Activated CD8-positive, alpha-beta T cell treated with anti-CD3 and anti-CD28 coated beads, Interleukin-2, amount 10 ng/mL, durations not matched to agents 7 days and 5 days (primary cell): Measurements from ENCODE around the gene PAQR6. TPM values are rescaled to one million over a fixed set of nuclear protein-coding genes. Genes with fewer than 3 reads are reported as not detected.
A peak's percentile ranks its signal among the peaks of the same experiment; 100 is the strongest.

ENCODE experiments used
- ATAC-seq: fragments of 150-1000 bp; cut with Tn5 transposase; one replicate; pipeline ENCODE4 v1.10.0; 2021; ENCODE audit warnings: moderate library complexity
- CTCF ChIA-PET: fragments of 350-600 bp; sonication (Branson Sonifier 250); formaldehyde crosslinking; loops from one replicate; lab custom pipeline; 2021; ENCODE audit warnings: antibody characterized with exemption; lab: Charles Lee
- POLR2A ChIA-PET: fragments of 350-600 bp; sonication (Branson Sonifier 250); formaldehyde crosslinking; loops from one replicate; lab custom pipeline; 2021; ENCODE audit warnings: antibody characterized with exemption; lab: Charles Lee
- DNase-seq: peaks from one replicate; pipeline ENCODE4 v3.0.0-alpha.2; 2020
- H3K27ac Mint-ChIP-seq: one replicate; pipeline ENCODE4 v1.8.0; 2021; ENCODE audit warnings: mild to moderate bottlenecking, mixed read lengths
- H3K27me3 Mint-ChIP-seq: one replicate; pipeline ENCODE4 v1.8.0; 2021; ENCODE audit warnings: low read depth, mixed read lengths
- H3K36me3 Mint-ChIP-seq: one replicate; pipeline ENCODE4 v1.8.0; 2021; ENCODE audit warnings: low read depth, mixed read lengths
- H3K4me1 Mint-ChIP-seq: one replicate; pipeline ENCODE4 v1.8.0; 2021; ENCODE audit warnings: low read depth, mixed read lengths
- H3K4me3 Mint-ChIP-seq: one replicate; pipeline ENCODE4 v1.8.0; 2021; ENCODE audit warnings: mild to moderate bottlenecking, mixed read lengths
- H3K9me3 Mint-ChIP-seq: one replicate; pipeline ENCODE4 v1.8.0; 2022; ENCODE audit warnings: mixed read lengths; ENCODE audit not compliant: insufficient read depth
- total RNA-seq, 2 experiments: library from RNA; stranded (reverse); gene quantifications; one replicate each; pipeline ENCODE4 v1.2.3, GENCODE V29; 2021

The PAQR6 gene
- total RNA-seq, 2 experiments from 2014 or later = 8.6 to 9.9 TPM

DNA sequence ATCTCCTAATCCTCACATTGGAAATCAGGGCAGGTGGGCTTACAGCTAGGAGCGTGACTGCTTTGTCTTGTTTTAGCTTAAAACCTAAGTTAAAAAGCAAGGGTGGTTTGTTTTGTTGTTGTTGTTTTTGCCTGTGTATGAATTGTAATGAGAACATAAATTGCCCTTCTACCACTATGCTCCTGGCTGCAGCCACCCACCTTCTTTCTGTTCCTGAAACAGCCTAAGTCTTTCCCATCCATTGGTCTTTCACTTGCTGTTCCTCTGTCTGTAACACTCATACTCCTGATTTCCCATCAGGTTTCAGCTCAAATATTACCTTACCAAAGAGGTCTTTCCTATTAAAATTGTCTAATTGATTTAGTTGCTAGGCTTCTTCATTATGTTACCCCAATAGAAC, 35.7 kb upstream of the PAQR6 start:
- ChIA-PET POLR2A (interaction anchor here (0.9 to 3.5 kb wide), 13 partner anchors 11 to 218 kb away, joined by 3 to 25 read pairs (median 7); partner anchors contain the start of genes GLMP, MEF2D and PMF1), CTCF (interaction anchor here (0.9 to 4.5 kb wide), 19 partner anchors 11 to 422 kb away, joined by 3 to 29 read pairs (median 4); partner anchors contain the start of gene GLMP)
- peak overlapping the region; percentile 87 for H3K27ac Mint-ChIP-seq
- ATAC-seq = no peak
- H3K4me3 Mint-ChIP-seq = peak overlapping the region; percentile 90
- no peak for DNase-seq
- H3K27me3 Mint-ChIP-seq = no peaks in the 10 kb centered on the region
- H3K36me3 Mint-ChIP-seq = peaks cover 20% of the 10 kb centered on the region
- peaks cover 40% of the 10 kb centered on the region for H3K4me1 Mint-ChIP-seq
- no peaks in the 10 kb centered on the region for H3K9me3 Mint-ChIP-seq

DNA sequence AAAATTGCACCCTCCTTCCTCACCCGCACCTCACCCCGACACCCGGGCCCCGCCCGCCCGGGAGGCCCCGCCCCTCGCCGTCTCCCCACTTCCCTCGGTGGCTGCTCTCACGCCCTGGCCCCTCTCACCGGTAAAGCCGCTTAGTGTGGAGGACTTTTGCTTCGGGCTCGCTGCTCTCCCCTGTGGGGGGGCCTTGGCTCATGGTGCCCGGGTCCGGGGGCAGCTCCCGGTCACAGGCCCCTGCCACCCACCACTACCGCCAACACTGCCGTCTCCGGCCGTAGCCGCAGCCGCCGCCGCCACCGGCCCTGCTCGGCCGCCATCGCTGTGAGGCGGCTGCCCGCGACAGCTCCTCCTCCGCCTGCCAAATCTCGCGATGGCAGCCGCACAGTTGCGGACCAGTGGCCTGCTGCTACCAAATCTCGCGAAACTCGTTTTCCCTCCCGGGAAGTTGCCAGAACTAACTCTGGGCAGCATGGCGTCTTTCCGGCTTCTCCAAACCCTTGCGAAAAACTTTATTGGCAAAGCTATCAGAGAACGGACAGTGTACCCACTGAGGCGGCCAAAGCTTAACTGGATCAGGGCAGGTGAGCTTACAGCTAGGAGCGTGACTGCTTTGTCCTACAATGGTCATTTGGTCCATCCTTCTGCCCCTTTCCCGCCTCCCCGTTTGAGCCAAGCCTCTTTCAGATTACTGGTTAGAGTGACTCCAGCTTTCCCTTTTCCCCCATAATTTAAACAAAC, 34.8 kb upstream of the PAQR6 start, which contains the start of gene SMG5:
SMG5 (minus strand) TSS at position 347 of the 744 bp plus-strand sequence; CDS start at position 202, 145 bp downstream.
- Mint-ChIP-seq H3K36me3 (peaks cover 29% of the 10 kb centered on the region), H3K27me3 (no peaks in the 10 kb centered on the region), H3K4me1 (peaks cover 40% of the 10 kb centered on the region), H3K27ac (peak within 1 kb of the TSS; percentile 87), H3K4me3 (peak within 1 kb of the TSS; percentile 90), H3K9me3 (no peaks in the 10 kb centered on the region)
- ATAC-seq = peak; percentile 94
- CTCF ChIA-PET = interaction anchor here (0.7 to 4.5 kb wide), 23 partner anchors 12 to 423 kb away, joined by 3 to 29 read pairs (median 4); partner anchors contain the start of genes PMF1 and SLC25A44
- POLR2A ChIA-PET = interaction anchor here (0.8 to 3.5 kb wide), 27 partner anchors 9 to 219 kb away, joined by 3 to 25 read pairs (median 5); partner anchors contain the start of genes CCT3, GLMP, MEF2D and PMF1
- peak; percentile 98 for DNase-seq

DNA sequence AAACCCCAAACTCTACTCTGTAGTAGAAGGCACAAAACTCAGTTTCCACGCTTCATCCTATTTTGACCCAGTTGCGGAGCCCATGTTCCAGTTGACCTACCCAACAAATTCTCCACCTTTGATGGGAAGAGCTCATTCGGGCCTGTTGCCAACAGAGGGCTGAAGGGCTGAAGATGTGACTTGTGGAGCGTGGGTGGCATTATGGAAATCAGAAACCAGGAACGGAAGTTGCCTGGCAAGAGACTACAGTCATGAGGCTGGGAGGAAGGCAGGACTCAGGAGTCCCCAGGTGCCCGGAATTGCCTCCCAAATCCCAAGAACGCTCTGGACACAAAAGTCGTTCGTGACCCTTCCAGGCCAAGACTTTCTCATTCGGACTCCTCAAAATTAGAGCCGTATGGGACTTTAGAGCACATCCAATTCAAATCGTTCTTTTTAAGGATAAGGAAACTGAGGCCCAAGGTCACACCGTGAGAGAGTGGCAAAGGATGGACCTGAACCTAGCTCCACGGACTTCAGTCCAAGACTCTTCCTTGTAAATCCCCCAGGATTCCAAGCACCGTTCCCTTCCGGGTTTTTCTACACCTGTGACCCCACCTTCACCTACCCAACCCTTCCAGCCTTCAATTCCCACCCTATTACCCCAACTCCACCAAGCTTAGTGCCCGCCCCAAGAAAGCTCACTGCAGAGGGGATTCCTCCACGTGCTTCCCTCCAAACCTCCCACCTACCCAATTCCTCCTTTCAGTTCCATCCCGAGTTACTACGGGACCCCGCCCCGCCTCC, 34.0 kb upstream of the PAQR6 start:
- DNase-seq (peak; percentile 32), ATAC-seq (no peak)
- peaks cover 33% of the 10 kb centered on the region for H3K36me3 Mint-ChIP-seq
- H3K4me3 Mint-ChIP-seq = peak overlapping the region; percentile 90
- H3K27ac Mint-ChIP-seq = peak overlapping the region; percentile 87
- CTCF ChIA-PET = interaction anchor here (0.8 to 4.5 kb wide), 19 partner anchors 10 to 216 kb away, joined by 3 to 29 read pairs (median 5); partner anchors contain the start of genes PMF1 and SLC25A44
- POLR2A ChIA-PET = interaction anchor here (0.8 to 3.5 kb wide), 27 partner anchors 8 to 219 kb away, joined by 3 to 25 read pairs (median 5); partner anchors contain the start of genes CCT3, GLMP, MEF2D and PMF1
- H3K9me3 Mint-ChIP-seq = no peaks in the 10 kb centered on the region
- peaks cover 40% of the 10 kb centered on the region for H3K4me1 Mint-ChIP-seq
- no peaks in the 10 kb centered on the region for H3K27me3 Mint-ChIP-seq

DNA sequence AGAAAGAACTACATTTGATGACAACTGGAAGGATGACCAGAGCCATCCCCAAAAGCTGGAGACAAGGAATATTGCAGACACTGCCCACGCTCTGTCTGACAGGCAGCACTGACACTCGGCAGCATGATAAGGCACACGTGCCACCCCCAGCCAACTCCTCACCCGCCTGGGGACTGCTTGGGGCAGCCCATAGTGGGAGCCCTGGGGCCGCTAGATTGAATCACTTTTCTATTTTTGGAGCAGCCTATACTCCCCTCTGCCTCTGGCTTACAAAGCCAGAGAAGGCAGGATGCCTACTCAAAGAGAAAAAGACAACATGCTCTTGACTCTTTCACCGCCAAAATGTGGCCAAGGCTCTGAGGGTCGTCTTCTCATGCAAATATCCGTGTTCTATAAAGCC, 33.4 kb upstream of the PAQR6 start:
- ChIA-PET POLR2A (interaction anchor here (1.0 to 3.5 kb wide), 12 partner anchors 10 to 220 kb away, joined by 3 to 25 read pairs (median 6); partner anchors contain the start of genes CCT3, GLMP, MEF2D and PMF1), CTCF (interaction anchor here (0.8 to 4.5 kb wide), 15 partner anchors 9 to 229 kb away, joined by 3 to 29 read pairs (median 8); partner anchors contain the start of genes PMF1 and SLC25A44)
- peak; percentile 63 for DNase-seq
- Mint-ChIP-seq H3K9me3 (no peaks in the 10 kb centered on the region), H3K27me3 (no peaks in the 10 kb centered on the region), H3K4me3 (peak overlapping the region; percentile 90), H3K4me1 (peaks cover 38% of the 10 kb centered on the region), H3K27ac (peak overlapping the region; percentile 87), H3K36me3 (peaks cover 34% of the 10 kb centered on the region)
- ATAC-seq = peak; percentile 38

DNA sequence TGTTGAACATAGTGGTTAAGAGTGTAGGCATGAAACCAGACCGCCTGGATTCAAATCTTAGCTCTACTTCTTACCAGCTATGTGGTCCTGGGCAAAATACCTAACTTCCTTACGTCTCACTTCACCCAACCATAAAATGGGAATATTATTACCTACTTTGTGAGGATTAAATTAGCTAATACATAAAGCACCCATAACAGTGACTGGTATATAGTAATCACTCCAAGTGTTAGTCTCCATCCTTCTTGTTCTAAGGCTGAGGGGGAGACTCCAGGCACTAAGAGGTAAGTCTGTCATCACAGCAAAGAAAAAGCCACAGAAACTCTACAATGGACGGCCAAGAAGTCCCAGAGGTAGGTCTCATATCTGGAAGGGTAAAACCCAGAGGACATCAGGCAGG, 32.0 kb upstream of the PAQR6 start:
- Mint-ChIP-seq H3K4me3 (no peak overlapping the region), H3K27ac (no peak overlapping the region), H3K27me3 (no peaks in the 10 kb centered on the region), H3K4me1 (peaks cover 37% of the 10 kb centered on the region), H3K36me3 (peaks cover 39% of the 10 kb centered on the region), H3K9me3 (no peaks in the 10 kb centered on the region)
- DNase-seq (no peak), ATAC-seq (no peak)
- ChIA-PET CTCF (interaction anchor here (0.6 to 4.5 kb wide), 12 partner anchors 8 to 424 kb away, joined by 3 to 29 read pairs (median 4); no protein-coding TSS in a partner anchor), POLR2A (interaction anchor here (1.0 to 1.3 kb wide), 2 partner anchors 9 to 20 kb away, joined by 3 to 4 read pairs; no protein-coding TSS in a partner anchor)

DNA sequence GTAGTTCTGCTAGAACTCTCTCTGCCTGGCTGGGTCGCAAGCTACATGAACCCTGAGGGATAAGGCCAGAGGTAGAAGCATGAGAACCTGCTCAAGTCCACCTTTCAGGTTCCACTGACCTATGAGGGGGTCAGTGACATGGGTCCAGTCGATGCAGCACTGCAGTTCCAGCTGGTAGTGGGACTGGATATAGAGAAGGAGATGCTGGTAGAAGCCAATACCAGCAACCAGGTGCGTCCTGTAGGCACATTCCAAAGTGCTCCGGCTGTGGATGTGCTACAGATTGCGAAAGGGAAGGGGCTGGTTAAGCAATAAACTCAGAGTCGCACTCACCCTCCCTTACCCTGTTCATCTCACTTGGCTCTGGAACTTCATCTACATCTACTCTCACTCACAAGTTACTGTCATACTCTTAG, 29.1 kb upstream of the PAQR6 start:
- POLR2A ChIA-PET = no interaction called here
- Mint-ChIP-seq H3K9me3 (no peaks in the 10 kb centered on the region), H3K4me3 (no peak overlapping the region), H3K27me3 (no peaks in the 10 kb centered on the region), H3K27ac (peak overlapping the region; percentile 21), H3K36me3 (peaks cover 63% of the 10 kb centered on the region), H3K4me1 (peaks cover 21% of the 10 kb centered on the region)
- ATAC-seq (no peak), DNase-seq (no peak)
- CTCF ChIA-PET = interaction anchor here (1.1 to 1.6 kb wide), 2 partner anchors 136 to 180 kb away, joined by 4 read pairs; no protein-coding TSS in a partner anchor

DNA sequence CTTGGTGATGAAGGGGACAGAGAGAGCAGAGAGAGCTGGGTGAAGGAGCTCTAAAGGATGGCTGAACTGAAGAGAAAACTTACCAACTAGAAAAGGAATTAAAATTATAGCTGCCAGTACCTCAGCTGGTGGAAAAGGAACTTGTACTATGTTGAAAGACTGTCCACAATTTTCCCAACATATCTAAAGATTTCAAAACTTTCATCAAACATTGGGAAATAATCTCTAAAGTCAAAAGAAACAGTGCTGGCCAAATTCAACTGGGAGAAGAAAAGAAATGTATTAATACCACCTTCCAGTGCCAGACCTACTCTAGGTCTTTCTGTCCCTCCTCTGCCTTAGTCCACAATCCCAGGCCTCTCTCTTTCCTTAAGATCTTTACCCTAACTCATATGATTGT, 28.7 kb upstream of the PAQR6 start:
- peaks cover 65% of the 10 kb centered on the region for H3K36me3 Mint-ChIP-seq
- CTCF ChIA-PET = interaction anchor here (1.1 to 1.6 kb wide), 2 partner anchors 135 to 180 kb away, joined by 4 read pairs; no protein-coding TSS in a partner anchor
- DNase-seq (no peak), ATAC-seq (no peak)
- POLR2A ChIA-PET = interaction anchor here (1.4 kb wide), 1 partner anchor 31 kb away, joined by 3 read pairs; no protein-coding TSS in a partner anchor
- no peak overlapping the region for H3K4me3 Mint-ChIP-seq
- H3K27ac Mint-ChIP-seq = peak overlapping the region; percentile 37
- no peaks in the 10 kb centered on the region for H3K9me3 Mint-ChIP-seq
- H3K27me3 Mint-ChIP-seq = no peaks in the 10 kb centered on the region
- H3K4me1 Mint-ChIP-seq = peaks cover 20% of the 10 kb centered on the region

DNA sequence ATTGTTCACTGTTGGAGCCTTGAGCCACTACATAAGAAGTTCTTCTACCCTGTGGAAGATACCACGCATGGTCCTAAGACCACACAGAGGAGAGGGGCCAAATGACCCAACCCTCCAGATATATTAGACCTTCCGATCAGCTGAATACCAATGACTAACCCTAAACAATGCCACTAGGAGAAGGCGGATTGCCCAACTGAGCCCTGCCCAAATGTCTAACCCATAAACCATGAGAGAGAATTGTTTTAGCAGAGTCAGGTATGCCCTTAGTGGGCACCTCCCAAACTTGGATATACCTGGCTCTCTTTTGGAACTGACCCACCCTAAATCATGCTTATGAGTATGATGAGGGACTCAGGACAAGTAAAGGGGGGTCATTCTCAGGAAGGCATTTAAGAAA, 22.5 kb upstream of the PAQR6 start:
- H3K36me3 Mint-ChIP-seq = peaks cover 68% of the 10 kb centered on the region
- ChIA-PET CTCF (interaction anchor here (3.0 kb wide), 1 partner anchor 10 kb away, joined by 12 read pairs; no protein-coding TSS in a partner anchor), POLR2A (interaction anchor here (1.6 to 2.7 kb wide), 2 partner anchors 10 to 12 kb away, joined by 4 to 12 read pairs; partner anchors contain the start of gene SMG5)

DNA sequence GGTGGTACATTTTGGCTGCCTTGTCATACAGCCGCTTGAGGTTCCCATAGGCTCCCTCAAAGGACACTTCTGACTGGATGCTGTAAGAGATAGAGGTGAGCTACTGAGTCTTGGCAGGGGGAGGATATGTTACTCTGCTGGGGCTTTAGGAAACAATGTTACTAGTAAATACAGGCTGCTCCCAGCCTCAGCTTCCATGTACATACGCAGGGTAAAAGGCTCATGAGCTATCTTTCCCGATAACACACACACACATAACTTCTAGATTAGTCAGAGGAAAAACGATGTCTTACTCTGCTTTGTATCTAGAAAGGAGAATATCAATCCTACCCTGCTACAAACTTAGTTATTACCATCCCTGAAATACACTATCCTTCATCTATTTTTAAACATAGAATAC, 20.5 kb upstream of the PAQR6 start:
- CTCF ChIA-PET = no interaction called here

More for the DNA sequence above, 22.5 kb upstream of the PAQR6 start:
- H3K27ac Mint-ChIP-seq = no peak overlapping the region
- DNase-seq (no peak), ATAC-seq (no peak)
- H3K9me3 Mint-ChIP-seq = no peaks in the 10 kb centered on the region
- H3K4me3 Mint-ChIP-seq = no peak overlapping the region
- no peaks in the 10 kb centered on the region for H3K4me1 Mint-ChIP-seq
- no peaks in the 10 kb centered on the region for H3K27me3 Mint-ChIP-seq

DNA sequence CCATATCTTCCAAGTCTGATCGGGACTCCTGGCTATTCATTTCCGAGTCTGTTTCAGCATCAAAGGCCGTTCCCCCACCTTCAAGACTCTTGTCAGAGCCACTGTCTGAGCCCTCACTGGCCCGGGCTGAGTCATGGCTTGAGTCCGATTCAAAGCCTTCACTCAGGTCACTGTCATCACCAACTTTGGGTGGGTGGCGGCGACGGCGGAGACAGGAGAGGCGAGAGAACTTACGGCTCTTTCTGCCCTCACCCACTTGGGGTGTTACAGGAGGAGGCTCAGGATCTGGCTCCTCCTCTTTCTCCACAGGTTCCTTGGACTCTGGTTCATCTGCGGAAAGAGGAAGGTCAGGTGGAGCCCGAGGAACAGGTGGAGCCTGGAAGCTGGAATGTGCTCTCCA, 18.2 kb upstream of the PAQR6 start:
- H3K27me3 Mint-ChIP-seq = no peaks in the 10 kb centered on the region
- H3K9me3 Mint-ChIP-seq = no peaks in the 10 kb centered on the region
- H3K27ac Mint-ChIP-seq = no peak overlapping the region
- peaks cover 61% of the 10 kb centered on the region for H3K36me3 Mint-ChIP-seq
- no peak overlapping the region for H3K4me3 Mint-ChIP-seq
- ChIA-PET CTCF (interaction anchor here (2.0 kb wide), 1 partner anchor 54 kb away, joined by 6 read pairs; no protein-coding TSS in a partner anchor), POLR2A (no interaction called here)
- no peak for DNase-seq
- no peaks in the 10 kb centered on the region for H3K4me1 Mint-ChIP-seq
- ATAC-seq = no peak

More for the DNA sequence above, 20.5 kb upstream of the PAQR6 start:
- H3K4me1 Mint-ChIP-seq = no peaks in the 10 kb centered on the region
- H3K27ac Mint-ChIP-seq = no peak overlapping the region
- no peak overlapping the region for H3K4me3 Mint-ChIP-seq
- ATAC-seq (no peak), DNase-seq (no peak)
- H3K9me3 Mint-ChIP-seq = no peaks in the 10 kb centered on the region
- no peaks in the 10 kb centered on the region for H3K27me3 Mint-ChIP-seq
- POLR2A ChIA-PET = interaction anchor here (0.6 kb wide), 1 partner anchor 291 kb away, joined by 3 read pairs; no protein-coding TSS in a partner anchor
- H3K36me3 Mint-ChIP-seq = peaks cover 65% of the 10 kb centered on the region
